ENCODE data around the gene CRELD2. TPM values are rescaled to one million over a fixed set of nuclear protein-coding genes. Genes with fewer than 3 reads are reported as not detected.
A peak's percentile ranks its signal among the peaks of the same experiment; 100 is the strongest.

Gene CRELD2
- total RNA-seq, 3 donors from 2014 or later (not counting 1 experiment from before 2014, with no cell fraction given) = 45.1 to 69.8 (median 48.5) TPM

GRCh38 chr22:49964136-49965090 lies 46.0 kb downstream of the CRELD2 start:
- Histone ChIP-seq H3K36me3 (ENCODE audit: control insufficient read depth, insufficient read depth, low read length) (peaks cover 19% of the 10 kb centered on the region), H3K27me3 (ENCODE audit: control insufficient read depth, insufficient read depth, low read length) (no peaks in the 10 kb centered on the region), H3K4me1 (ENCODE audit: control insufficient read depth, insufficient read depth, low read length) (peaks cover 56% of the 10 kb centered on the region), H3K4me3 (ENCODE audit: low read length) (no peak overlapping the region), H3K27ac (ENCODE audit: low read length) (peak overlapping the region; percentile 11), H3K9me3 (ENCODE audit: control insufficient read depth, insufficient read depth, low read length) (no peaks in the 10 kb centered on the region)
- Mint-ChIP-seq H3K27ac (peak overlapping the region; percentile 88 to 90), H3K36me3 (no peaks in the 10 kb centered on the region), H3K4me3 (peak overlapping the region; percentile 74), H3K4me1 (peaks cover 10 to 31% of the 10 kb centered on the region in 2 donors), H3K27me3 (ENCODE audit: low read depth in 2 of 2) (no peaks in the 10 kb centered on the region), H3K9me3 (no peaks in the 10 kb centered on the region)
- 72% methylated on average over 18 of the region's 19 CpGs for WGBS (ENCODE audit: insufficient coverage)
- intact Hi-C loops (cut with micrococcal nuclease) = no loop called here
- ATAC-seq (no peak), DNase-seq (peak; percentile 21 to 66)
- no peak for TF ChIP-seq CTCF (IDR thresholded peaks at IDR 0.05)

GRCh38 chr22:49965091-49966040 lies 46.9 kb downstream of the CRELD2 start:
- peaks cover 10 to 31% of the 10 kb centered on the region in 2 donors for H3K4me1 Mint-ChIP-seq
- H3K4me3 Mint-ChIP-seq = peak overlapping the region; percentile 9
- peak; percentile 17 to 38 for DNase-seq
- H3K36me3 ChIP-seq (ENCODE audit: control insufficient read depth, insufficient read depth, low read length) = peaks cover 19% of the 10 kb centered on the region
- TF ChIP-seq CTCF (IDR thresholded peaks at IDR 0.05) = no peak
- peaks cover 58% of the 10 kb centered on the region for H3K4me1 ChIP-seq (ENCODE audit: control insufficient read depth, insufficient read depth, low read length)
- no peaks in the 10 kb centered on the region for H3K36me3 Mint-ChIP-seq
- ATAC-seq = no peak
- no peaks in the 10 kb centered on the region for H3K9me3 Mint-ChIP-seq
- intact Hi-C loops (cut with micrococcal nuclease) = no loop called here
- H3K9me3 ChIP-seq (ENCODE audit: control insufficient read depth, insufficient read depth, low read length) = no peaks in the 10 kb centered on the region
- 93% methylated on average over 22 of the region's 22 CpGs for WGBS (ENCODE audit: insufficient coverage)
- H3K4me3 ChIP-seq (ENCODE audit: low read length) = no peak overlapping the region
- H3K27ac Mint-ChIP-seq = peak overlapping the region; percentile 88 to 90
- H3K27ac ChIP-seq (ENCODE audit: low read length) = no peak overlapping the region
- H3K27me3 Mint-ChIP-seq (ENCODE audit: low read depth in 2 of 2) = no peaks in the 10 kb centered on the region
- no peaks in the 10 kb centered on the region for H3K27me3 ChIP-seq (ENCODE audit: control insufficient read depth, insufficient read depth, low read length)

GRCh38 chr22:49966041-49966773 lies 47.8 kb downstream of the CRELD2 start:
- Histone ChIP-seq H3K9me3 (ENCODE audit: control insufficient read depth, insufficient read depth, low read length) (no peaks in the 10 kb centered on the region), H3K4me1 (ENCODE audit: control insufficient read depth, insufficient read depth, low read length) (peaks cover 67% of the 10 kb centered on the region), H3K4me3 (ENCODE audit: low read length) (no peak overlapping the region), H3K27me3 (ENCODE audit: control insufficient read depth, insufficient read depth, low read length) (no peaks in the 10 kb centered on the region), H3K27ac (ENCODE audit: low read length) (no peak overlapping the region), H3K36me3 (ENCODE audit: control insufficient read depth, insufficient read depth, low read length) (peaks cover 19% of the 10 kb centered on the region)
- H3K36me3 Mint-ChIP-seq = no peaks in the 10 kb centered on the region
- no peak for TF ChIP-seq CTCF (IDR thresholded peaks at IDR 0.05)
- H3K27ac Mint-ChIP-seq = peak overlapping the region; percentile 48 to 90
- H3K27me3 Mint-ChIP-seq (ENCODE audit: low read depth in 2 of 2) = no peaks in the 10 kb centered on the region
- no peak overlapping the region for H3K4me3 Mint-ChIP-seq
- intact Hi-C loops (cut with micrococcal nuclease) = no loop called here
- DNase-seq (peak; percentile 16 to 35), ATAC-seq (no peak)
- 91% methylated on average over 11 of the region's 11 CpGs for WGBS (ENCODE audit: insufficient coverage)
- H3K9me3 Mint-ChIP-seq = no peaks in the 10 kb centered on the region
- H3K4me1 Mint-ChIP-seq = peaks cover 14 to 39% of the 10 kb centered on the region in 2 donors

Measured in natural killer cell (primary cell).